GM19395 (cell line): Measurements from ENCODE around the gene CLDN25.
"Not testable (repeated sequence)": the region's sequence is repeated elsewhere in the genome, so short reads cannot be mapped to it uniquely, and the experiment has no call there.

Experiments used
- ATAC-seq: cut with Tn5 transposase; IDR thresholded peaks from one replicate; pipeline ENCODE4 v1.9.1; 2021; ENCODE audit warnings: mild to moderate bottlenecking, moderate library complexity; ENCODE audit not compliant: unreplicated experiment

The CLDN25 gene

DNA sequence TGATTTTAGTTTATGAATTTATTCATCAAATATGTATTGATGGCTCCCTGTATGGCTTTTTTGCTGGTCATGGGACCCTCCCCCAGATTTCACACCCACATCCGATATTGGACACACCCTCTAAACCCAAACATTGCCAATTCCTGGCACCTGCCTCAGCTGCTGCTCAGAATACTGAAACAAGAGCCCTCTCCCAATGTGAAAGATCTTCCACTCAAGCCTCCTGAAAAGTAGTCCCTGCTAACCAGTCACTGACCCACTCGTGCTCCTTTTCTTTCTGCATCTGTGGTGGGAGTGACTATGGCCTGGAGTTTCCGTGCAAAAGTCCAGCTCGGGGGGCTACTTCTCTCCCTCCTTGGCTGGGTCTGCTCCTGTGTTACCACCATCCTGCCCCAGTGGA, at the start of gene CLDN25:
TSS of gene CLDN25 (plus strand) at position 301 of the 400 bp plus-strand sequence. CDS start at position 301, 0 bp downstream.
- ATAC-seq = no peak

DNA sequence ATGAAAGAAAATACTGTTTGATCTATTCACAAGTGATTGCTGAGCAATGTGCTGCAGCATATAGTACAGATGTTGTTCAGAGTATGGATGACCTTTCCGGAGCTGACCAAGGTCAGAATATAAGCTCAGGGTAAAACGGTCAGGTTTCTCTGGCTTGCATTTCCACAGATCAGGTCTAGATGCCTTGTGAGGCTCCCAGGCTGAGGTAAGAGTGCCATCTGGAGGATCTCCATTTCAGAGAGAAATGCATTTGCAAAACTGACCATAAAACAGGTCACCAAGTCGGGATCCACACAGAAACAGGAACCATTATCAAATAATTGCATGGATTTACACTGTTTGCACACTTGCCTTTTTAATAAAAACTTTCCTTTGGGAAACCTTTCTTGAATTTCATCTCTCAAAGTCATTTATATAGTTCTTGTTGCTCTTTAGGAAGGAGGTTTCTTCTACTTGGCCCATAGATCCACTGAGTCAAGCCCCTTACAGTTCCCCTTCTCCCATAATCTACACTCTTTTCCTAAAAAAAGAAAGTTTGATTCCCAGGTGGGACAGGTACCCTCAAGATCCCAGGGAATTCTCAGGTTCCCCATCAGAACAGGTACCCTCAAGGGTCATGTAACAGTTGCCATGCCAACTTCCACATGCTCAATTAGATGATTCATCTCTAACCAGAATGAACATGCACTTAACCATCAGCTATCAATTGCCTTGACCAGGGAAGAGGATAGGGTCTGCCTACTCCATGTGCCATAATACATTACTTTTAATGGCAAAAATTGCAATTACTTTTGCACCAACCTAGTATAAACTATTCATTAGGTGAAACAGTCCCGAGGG, 48.5 kb upstream of the CLDN25 start:
- no peak for ATAC-seq

DNA sequence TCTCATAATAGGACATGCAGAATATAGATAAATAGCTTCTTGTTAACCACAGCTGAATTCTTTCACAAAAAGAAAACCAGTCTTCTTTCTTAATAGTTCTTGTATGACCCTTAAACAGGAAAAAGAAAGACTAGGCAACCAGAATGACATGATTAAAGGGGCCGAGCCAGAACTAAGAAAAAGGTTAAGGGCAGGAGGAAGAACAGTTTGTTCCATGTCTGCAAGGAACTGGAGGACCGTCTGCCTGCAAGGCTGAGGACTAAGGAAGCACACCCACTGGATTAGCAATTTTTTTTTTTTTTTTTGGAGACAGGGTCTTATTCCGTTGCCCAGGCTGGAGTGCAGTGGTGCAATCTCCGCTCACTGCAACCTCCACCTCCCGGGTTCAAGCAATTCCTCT, 47.5 kb upstream of the CLDN25 start:
- ATAC-seq = no peak

GRCh38 chr11:113736323-113736722, 43.3 kb upstream of the CLDN25 start:
- ATAC-seq = no peak

DNA sequence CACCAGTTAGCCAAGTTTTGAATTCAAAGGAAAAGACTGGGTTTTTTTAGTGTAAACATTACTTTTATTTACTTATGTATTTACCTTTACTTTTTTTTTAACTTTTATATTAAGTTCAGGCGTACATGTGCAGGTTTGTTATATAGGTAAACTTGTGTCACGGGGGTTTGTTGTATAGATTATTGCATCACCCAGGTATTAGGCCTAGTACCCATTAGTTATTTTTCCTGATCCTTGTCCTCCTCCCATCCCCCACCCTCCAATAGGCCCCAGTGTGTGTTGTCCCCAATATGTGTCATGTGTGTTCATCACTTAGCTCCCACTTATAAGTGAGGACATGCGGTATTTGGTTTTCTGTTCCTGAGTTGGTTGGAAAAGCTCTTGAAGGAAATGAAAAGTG, 26.7 kb upstream of the CLDN25 start:
- ATAC-seq = no peak

- no peak for ATAC-seq
These were observed 19.4 kb upstream of the CLDN25 start for GRCh38 chr11:113760241-113760640.

- ATAC-seq = not testable (repeated sequence)
These were observed 16.6 kb upstream of the CLDN25 start for GRCh38 chr11:113763040-113763439.

GRCh38 chr11:113764527-113765219, 14.9 kb upstream of the CLDN25 start:
- no peak for ATAC-seq

GRCh38 chr11:113771964-113772363, 7.6 kb upstream of the CLDN25 start:
- ATAC-seq = no peak

DNA sequence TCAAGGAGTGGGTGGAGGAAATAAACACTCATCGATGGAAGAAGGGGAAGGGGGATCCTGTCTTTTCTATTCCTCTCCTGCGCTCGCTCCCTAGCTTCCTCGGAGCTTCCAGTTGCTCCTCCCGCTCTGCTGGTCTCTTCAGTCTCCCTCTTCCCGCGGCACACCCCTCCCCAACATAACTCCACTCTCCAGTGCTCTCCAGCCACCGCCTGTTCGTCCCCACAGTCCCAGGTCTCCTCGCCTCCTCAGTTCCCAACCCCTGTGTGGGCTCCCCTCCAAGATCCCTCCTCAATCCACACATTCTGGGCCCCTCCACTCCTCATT, 6.5 kb upstream of the CLDN25 start:
- ATAC-seq = no peak

GRCh38 chr11:113773416-113774173, 6.0 kb upstream of the CLDN25 start, which contains the start of gene ZW10:
Gene ZW10 (minus strand): TSS chr11:113773692. CDS start chr11:113773666, 26 bp downstream.
- ATAC-seq = peak; percentile 97

DNA sequence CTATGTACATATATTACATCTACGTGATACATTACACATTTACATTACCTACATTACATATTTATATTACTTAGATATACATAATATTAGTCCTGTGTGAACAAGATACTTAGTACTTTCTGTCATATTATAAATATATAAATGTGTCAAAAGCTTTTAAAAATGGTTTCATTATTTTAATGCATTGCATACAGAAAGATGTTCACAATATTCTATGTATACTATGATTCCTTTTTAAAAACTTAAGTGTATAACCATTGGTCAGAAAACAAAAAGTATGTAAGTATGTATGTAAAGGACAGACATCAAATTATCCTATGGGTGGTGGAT, 5.5 kb upstream of the CLDN25 start:
- no peak for ATAC-seq

GRCh38 chr11:113778111-113778910, 1.3 kb upstream of the CLDN25 start:
- ATAC-seq = no peak

- ATAC-seq = no peak
These were observed 2.1 kb downstream of the CLDN25 start for GRCh38 chr11:113781682-113782081.

DNA sequence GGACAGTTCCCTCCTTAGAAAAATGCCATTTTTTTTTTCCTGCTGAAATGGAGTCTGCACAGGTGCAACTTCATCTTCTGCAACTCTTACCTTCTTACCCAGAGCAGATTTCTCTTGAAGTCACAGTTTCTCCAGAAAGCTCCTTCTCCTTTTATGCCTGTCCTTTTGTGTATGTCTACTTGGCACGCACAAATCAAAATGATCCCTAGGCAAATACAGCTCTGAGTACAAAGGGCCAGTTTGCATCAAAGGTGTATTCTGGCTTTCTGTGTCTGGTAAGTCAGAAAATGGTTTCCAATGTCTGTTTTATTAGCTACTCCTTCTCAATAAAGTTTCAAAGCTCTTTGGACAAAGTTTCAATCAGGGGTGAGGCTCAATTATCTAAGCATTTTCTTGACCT, 2.5 kb downstream of the CLDN25 start:
- ATAC-seq = no peak

- not testable (repeated sequence) for ATAC-seq
These were observed 9.4 kb downstream of the CLDN25 start for GRCh38 chr11:113789016-113789415.

DNA sequence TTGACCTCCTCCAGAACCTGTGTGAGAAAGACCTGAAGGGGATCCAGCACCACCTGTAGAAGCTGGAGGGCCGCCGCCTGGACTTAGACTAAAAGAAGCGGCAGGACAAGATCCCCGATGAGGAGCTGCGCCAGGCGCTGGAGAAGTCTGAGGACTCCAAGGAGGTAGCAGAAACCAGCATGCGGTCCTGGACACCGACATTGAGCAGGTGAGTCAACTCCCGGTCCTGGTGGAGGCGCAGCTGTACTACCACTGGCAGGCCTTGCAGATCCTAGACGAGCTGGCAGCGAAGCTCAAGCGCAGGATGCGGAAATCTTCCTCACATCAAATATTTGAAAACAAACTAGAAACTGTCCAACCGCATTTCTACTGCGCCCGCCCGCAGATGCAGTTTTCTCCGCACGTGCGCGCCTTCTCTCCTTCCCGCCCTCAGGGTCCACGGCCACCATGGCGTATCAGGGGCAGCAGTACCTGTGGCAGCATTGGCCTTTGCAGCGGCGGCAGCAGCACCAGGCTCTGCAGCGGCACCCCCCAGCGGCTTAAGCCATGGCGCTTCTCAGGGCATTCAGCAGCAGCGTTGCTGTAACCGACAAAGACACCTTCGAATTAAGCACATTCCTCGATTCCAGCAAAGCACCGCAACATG, 10.2 kb downstream of the CLDN25 start:
- no peak for ATAC-seq

DNA sequence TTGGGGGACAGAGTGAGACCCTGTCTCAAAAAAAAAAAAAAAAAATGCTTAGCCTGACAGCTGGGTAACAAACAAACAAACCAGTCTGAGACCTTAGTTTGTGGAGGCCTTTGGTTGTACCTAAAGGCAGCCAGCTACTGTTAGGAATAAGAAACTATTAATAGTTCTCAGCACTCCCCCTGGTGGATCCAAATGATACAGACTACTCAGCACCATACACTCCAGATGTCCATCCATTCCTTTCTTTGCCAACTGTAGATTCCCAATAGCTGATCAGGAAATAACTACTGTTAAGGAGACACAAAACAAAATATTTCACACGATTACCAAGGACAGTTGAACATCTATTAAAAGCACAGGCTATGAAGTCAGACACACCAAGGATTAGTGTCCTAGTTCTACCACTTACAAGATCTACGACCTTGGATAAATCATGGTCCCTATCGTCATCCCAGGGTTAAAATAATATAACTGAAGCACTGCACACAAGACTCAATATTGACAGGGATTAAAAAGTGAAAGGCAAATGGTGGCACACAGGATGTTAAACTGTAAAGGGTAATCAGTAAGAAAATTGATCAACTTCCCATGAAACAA, 17.2 kb downstream of the CLDN25 start:
- ATAC-seq = peak; percentile 84

GRCh38 chr11:113802621-113803020, 23.0 kb downstream of the CLDN25 start:
- ATAC-seq = no peak

- no peak for ATAC-seq
These were observed 26.0 kb downstream of the CLDN25 start for GRCh38 chr11:113805640-113806039.
